ENCODE data around the gene GHRH. TPM values are rescaled to one million over a fixed set of nuclear protein-coding genes. Genes with fewer than 3 reads are reported as not detected.

GHRH gene
- total RNA-seq, 1 experiment from 2014 or later: not detected

DNA sequence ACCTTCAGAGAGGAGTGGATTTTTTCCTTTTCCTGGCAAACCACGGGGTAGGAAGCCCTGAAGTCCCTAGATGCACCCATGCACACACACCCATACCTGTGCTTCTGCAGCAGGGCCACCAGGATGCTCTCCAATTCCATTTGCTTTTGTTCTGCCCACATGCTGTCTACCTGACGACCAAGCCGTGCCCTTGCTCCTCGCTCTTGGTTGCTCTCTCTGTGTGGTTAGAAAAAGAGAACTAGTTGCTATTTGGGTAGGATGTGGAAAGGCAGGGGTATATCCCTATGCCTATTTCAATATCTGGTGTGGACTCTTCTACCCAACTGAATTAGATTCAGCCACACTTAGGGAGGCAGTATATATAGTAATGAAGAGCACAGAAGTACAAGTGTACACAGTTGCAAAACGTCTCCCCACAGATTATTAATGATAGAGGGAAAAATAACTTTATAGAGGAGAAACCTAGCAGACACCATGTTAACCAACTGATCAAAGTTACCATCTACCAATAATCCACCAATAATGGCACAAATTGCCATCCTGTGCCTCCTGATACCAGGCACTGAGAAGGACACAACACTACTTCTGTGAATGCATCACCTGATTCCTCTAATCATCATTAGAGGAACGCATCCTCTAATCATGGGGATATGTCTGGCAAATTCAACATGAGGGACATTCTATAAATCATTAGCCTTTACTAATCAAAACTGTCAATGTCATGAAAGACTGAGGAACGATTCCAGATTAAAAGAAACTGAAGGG is 7.3 kb downstream of the GHRH start:
- no peak overlapping the region for H3K27ac ChIP-seq (ENCODE audit: low read length)
- no peaks in the 10 kb centered on the region for H3K36me3 ChIP-seq (ENCODE audit: insufficient read depth, low read length)
- no peaks in the 10 kb centered on the region for H3K79me2 ChIP-seq (ENCODE audit: low read length)
- H3K4me1 ChIP-seq (ENCODE audit: low read length): no peaks in the 10 kb centered on the region
- no peak overlapping the region for H3K4me2 ChIP-seq (ENCODE audit: low read depth, low read length, poor library complexity, severe bottlenecking)
- DNase-seq: no peak
- no peaks in the 10 kb centered on the region for H3K27me3 ChIP-seq (ENCODE audit: low read length)
- no peaks in the 10 kb centered on the region for H3K9me2 ChIP-seq (replicated peaks; ENCODE audit: insufficient read depth, low read length)
- H2AFZ ChIP-seq (ENCODE audit: low read length): no peak overlapping the region
- no peak overlapping the region for H3K4me3 ChIP-seq (ENCODE audit: low read length)
- H4K20me1 ChIP-seq (ENCODE audit: insufficient read depth, low read depth, low read length): no peaks in the 10 kb centered on the region
- no peaks in the 10 kb centered on the region for H3K9me3 ChIP-seq (ENCODE audit: low read length)
- no peak overlapping the region for H3K9ac ChIP-seq (ENCODE audit: low read length)

DNA sequence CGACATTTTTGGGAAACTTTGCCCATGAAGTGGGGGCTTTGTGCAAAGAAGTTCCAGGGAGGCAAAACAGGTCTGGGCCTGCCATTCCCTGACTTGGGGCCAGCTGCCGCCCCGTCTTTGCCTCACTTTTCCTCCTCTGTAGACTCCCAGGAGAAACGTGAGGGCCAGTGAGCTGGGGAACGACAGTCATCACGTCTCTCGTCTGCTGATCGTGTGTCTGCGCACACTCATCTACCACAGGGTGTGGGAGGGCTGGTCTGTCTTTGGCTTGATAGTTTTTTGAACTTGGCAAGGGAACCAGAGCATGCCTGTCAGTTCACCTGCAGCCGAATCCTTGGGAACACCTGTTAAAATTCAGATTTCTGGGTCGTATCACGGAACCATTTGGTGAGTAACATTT is 8.5 kb downstream of the GHRH start:
- no peak for DNase-seq

DNA sequence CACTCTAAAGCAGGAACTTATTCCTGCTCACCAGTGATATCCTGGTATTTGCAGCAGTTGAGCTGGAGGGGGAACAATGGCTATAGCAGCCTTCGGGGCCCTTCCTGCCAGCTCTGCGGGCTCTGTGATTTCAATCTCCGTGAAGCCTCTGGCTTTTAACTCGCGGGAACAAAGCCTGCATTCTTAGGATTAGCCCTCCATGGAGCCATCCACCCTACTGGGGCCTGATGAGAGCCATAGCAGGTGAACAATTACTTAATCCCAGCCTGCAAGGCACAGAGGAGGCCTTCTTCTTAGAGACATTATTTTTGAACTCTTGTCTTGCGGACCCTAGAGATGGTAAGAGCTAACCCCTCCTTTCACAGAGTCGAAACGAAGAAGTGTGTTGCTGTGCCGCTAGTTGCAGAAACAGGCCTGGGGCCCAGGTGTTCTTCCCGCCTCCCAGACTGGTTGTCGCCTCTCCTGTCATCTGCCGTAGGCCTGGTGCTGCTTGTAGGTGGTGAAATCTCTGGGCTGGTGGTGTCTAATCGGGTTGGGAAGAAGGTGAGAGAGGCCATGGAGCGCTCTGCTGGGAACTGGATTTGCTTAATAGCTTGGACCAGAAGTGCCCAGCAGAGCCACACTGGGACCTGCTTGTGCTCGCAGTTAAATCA is 9.7 kb downstream of the GHRH start:
- Histone ChIP-seq H3K9ac (ENCODE audit: low read length) (no peak overlapping the region), H3K9me3 (ENCODE audit: low read length) (no peaks in the 10 kb centered on the region)

More for the DNA sequence above, 8.5 kb downstream of the GHRH start:
- no peaks in the 10 kb centered on the region for H3K9me2 ChIP-seq (replicated peaks; ENCODE audit: insufficient read depth, low read length)
- no peak overlapping the region for H3K9ac ChIP-seq (ENCODE audit: low read length)
- H3K4me2 ChIP-seq (ENCODE audit: low read depth, low read length, poor library complexity, severe bottlenecking): no peak overlapping the region
- H3K4me3 ChIP-seq (ENCODE audit: low read length): no peak overlapping the region
- H3K9me3 ChIP-seq (ENCODE audit: low read length): no peaks in the 10 kb centered on the region
- H3K27me3 ChIP-seq (ENCODE audit: low read length): no peaks in the 10 kb centered on the region
- H3K4me1 ChIP-seq (ENCODE audit: low read length): no peaks in the 10 kb centered on the region
- no peaks in the 10 kb centered on the region for H4K20me1 ChIP-seq (ENCODE audit: insufficient read depth, low read depth, low read length)
- H2AFZ ChIP-seq (ENCODE audit: low read length): no peak overlapping the region
- no peaks in the 10 kb centered on the region for H3K36me3 ChIP-seq (ENCODE audit: insufficient read depth, low read length)
- H3K79me2 ChIP-seq (ENCODE audit: low read length): no peaks in the 10 kb centered on the region
- no peak overlapping the region for H3K27ac ChIP-seq (ENCODE audit: low read length)

DNA sequence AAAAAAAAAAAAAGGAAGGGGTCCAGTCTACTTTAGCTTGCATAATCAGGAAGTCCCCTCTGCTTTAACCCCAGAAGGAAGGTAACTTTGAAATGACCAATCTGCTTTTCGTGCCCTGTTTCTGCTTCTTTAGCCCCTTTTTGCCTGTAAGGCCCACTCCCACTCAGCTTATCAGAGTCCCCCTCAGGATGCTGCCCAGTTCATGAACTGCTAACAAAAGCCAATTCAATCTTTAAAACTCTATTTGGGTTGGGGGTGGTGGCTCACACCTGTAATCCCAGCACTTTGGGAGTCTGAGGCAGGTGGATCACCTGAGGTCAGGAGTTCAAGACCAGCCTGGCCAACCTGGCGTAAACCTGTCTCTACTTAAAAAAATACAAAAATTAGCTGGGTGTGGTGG is 12.3 kb downstream of the GHRH start:
- no peaks in the 10 kb centered on the region for H3K9me2 ChIP-seq (replicated peaks; ENCODE audit: insufficient read depth, low read length)
- no peaks in the 10 kb centered on the region for H3K9me3 ChIP-seq (ENCODE audit: low read length)
- H3K36me3 ChIP-seq (ENCODE audit: insufficient read depth, low read length): no peaks in the 10 kb centered on the region
- H3K4me2 ChIP-seq (ENCODE audit: low read depth, low read length, poor library complexity, severe bottlenecking): no peak overlapping the region
- no peaks in the 10 kb centered on the region for H3K27me3 ChIP-seq (ENCODE audit: low read length)
- no peak overlapping the region for H3K4me3 ChIP-seq (ENCODE audit: low read length)
- no peak overlapping the region for H3K27ac ChIP-seq (ENCODE audit: low read length)
- H3K79me2 ChIP-seq (ENCODE audit: low read length): no peaks in the 10 kb centered on the region
- H3K4me1 ChIP-seq (ENCODE audit: low read length): no peaks in the 10 kb centered on the region
- no peak overlapping the region for H3K9ac ChIP-seq (ENCODE audit: low read length)
- no peaks in the 10 kb centered on the region for H4K20me1 ChIP-seq (ENCODE audit: insufficient read depth, low read depth, low read length)
- H2AFZ ChIP-seq (ENCODE audit: low read length): no peak overlapping the region
- no peak for DNase-seq

More for the DNA sequence above, 9.7 kb downstream of the GHRH start:
- Histone ChIP-seq H3K4me2 (ENCODE audit: low read depth, low read length, poor library complexity, severe bottlenecking) (no peak overlapping the region), H3K9me2 (replicated peaks; ENCODE audit: insufficient read depth, low read length) (no peaks in the 10 kb centered on the region), H4K20me1 (ENCODE audit: insufficient read depth, low read depth, low read length) (no peaks in the 10 kb centered on the region), H3K36me3 (ENCODE audit: insufficient read depth, low read length) (no peaks in the 10 kb centered on the region), H3K27ac (ENCODE audit: low read length) (no peak overlapping the region), H3K27me3 (ENCODE audit: low read length) (no peaks in the 10 kb centered on the region), H3K4me1 (ENCODE audit: low read length) (no peaks in the 10 kb centered on the region), H3K4me3 (ENCODE audit: low read length) (no peak overlapping the region), H3K79me2 (ENCODE audit: low read length) (no peaks in the 10 kb centered on the region), H2AFZ (ENCODE audit: low read length) (no peak overlapping the region)
- no peak for DNase-seq

DNA sequence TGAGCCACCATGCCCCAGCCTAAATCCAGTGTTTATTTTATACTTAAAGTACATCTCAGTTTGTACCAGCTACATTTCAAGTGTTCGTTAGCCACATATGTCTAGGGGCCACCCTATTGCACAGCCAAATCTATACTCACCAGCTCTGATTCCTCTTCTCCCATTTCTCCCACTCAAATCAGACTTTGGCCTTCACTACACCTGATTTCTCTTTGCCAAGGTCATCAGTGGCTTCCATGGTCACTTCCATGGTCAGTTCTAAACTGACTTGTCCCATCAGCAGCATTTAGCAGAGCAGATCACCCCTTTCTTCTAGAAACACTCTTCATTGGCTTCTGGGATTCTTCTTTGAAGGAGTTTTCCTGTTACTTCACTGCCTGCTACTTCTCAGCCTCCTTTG is 14.1 kb downstream of the GHRH start:
- H3K36me3 ChIP-seq (ENCODE audit: insufficient read depth, low read length): peaks cover 4% of the 10 kb centered on the region; the same call in 1 of the 2 replicates
- no peak overlapping the region for H3K27ac ChIP-seq (ENCODE audit: low read length)
- no peak overlapping the region for H3K4me2 ChIP-seq (ENCODE audit: low read depth, low read length, poor library complexity, severe bottlenecking)
- H3K9ac ChIP-seq (ENCODE audit: low read length): no peak overlapping the region
- no peaks in the 10 kb centered on the region for H3K4me1 ChIP-seq (ENCODE audit: low read length)
- DNase-seq: no peak
- no peaks in the 10 kb centered on the region for H3K27me3 ChIP-seq (ENCODE audit: low read length)
- no peaks in the 10 kb centered on the region for H3K79me2 ChIP-seq (ENCODE audit: low read length)
- no peak overlapping the region for H3K4me3 ChIP-seq (ENCODE audit: low read length)
- H2AFZ ChIP-seq (ENCODE audit: low read length): no peak overlapping the region
- H3K9me2 ChIP-seq (replicated peaks; ENCODE audit: insufficient read depth, low read length): no peaks in the 10 kb centered on the region
- no peaks in the 10 kb centered on the region for H3K9me3 ChIP-seq (ENCODE audit: low read length)
- no peaks in the 10 kb centered on the region for H4K20me1 ChIP-seq (ENCODE audit: insufficient read depth, low read depth, low read length)

DNA sequence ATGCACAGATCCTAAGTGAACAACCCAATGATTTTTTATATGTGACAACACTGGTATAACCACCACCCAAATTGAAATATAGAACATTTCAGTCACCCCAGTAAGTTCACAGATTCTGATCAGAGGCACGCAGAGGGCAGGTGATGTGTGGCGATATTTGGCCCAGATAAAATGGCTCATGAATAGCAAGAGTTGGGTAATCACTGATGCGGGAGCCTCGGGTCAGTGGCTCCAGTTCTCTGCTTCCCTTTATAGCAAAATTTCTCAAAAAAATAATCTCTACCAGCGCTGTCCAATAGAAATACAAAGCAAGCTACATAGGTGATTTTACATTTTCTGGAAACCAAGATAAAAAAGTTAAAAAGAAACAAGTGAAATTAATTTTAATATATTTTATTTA is 14.9 kb downstream of the GHRH start:
- Histone ChIP-seq H4K20me1 (ENCODE audit: insufficient read depth, low read depth, low read length) (no peaks in the 10 kb centered on the region), H3K4me2 (ENCODE audit: low read depth, low read length, poor library complexity, severe bottlenecking) (no peak overlapping the region), H2AFZ (ENCODE audit: low read length) (no peak overlapping the region), H3K9me3 (ENCODE audit: low read length) (no peaks in the 10 kb centered on the region), H3K79me2 (ENCODE audit: low read length) (no peaks in the 10 kb centered on the region), H3K9ac (ENCODE audit: low read length) (no peak overlapping the region), H3K27ac (ENCODE audit: low read length) (no peak overlapping the region), H3K4me3 (ENCODE audit: low read length) (no peak overlapping the region), H3K36me3 (ENCODE audit: insufficient read depth, low read length) (peaks cover 11% of the 10 kb centered on the region; the same call in 1 of the 2 replicates), H3K9me2 (replicated peaks; ENCODE audit: insufficient read depth, low read length) (no peaks in the 10 kb centered on the region), H3K4me1 (ENCODE audit: low read length) (no peaks in the 10 kb centered on the region), H3K27me3 (ENCODE audit: low read length) (no peaks in the 10 kb centered on the region)
- DNase-seq: no peak

DNA sequence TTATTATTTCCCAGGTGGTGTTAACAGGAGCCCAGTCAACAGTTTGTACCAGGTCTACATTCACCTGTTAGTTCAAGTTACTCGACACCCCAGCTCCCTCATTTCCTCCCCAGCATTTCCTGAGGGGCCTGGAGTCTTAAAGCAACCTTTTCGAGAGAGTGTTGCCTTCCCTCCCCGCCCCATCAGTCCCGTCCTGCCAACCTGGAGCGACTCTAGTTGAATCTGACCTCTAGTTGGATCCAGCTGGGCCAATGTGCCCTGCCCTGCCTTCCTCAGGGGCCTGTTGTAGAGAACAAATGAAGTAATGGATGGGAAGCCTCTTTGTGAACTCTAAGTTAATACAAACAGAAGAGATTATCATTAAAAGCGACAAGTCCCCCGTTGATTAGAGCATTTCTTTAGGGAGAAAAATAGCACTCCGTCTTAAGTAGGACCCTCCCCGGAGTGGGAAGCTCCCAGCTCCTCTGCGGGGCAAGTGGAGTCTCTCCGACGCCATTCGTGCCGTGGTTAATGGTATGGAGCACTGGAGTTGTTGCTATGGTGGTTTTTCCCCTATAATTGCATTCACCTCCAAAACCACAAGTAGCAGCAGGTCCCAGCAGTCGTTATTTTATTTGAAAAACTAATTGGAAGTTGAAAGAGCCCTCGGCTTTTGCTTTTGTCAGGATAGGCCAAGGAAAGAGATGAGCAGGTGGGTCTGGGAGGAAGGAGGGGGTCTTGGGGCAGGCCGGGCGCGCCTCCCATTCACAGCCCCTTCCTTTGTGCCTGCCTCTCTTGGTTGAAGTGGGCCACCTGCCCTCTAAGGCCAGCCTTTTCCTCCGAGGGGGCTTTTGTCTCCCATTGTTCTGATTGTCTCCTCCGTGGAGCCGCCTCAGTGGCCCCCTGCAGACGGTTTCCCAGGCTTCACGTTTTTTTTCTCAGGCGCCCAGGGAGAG is 16.1 kb downstream of the GHRH start:
- Histone ChIP-seq H3K9ac (ENCODE audit: low read length) (no peak overlapping the region), H3K27me3 (ENCODE audit: low read length) (no peaks in the 10 kb centered on the region), H3K4me3 (ENCODE audit: low read length) (no peak overlapping the region), H3K79me2 (ENCODE audit: low read length) (no peaks in the 10 kb centered on the region), H3K9me3 (ENCODE audit: low read length) (no peaks in the 10 kb centered on the region), H3K9me2 (replicated peaks; ENCODE audit: insufficient read depth, low read length) (no peaks in the 10 kb centered on the region), H2AFZ (ENCODE audit: low read length) (no peak overlapping the region), H3K36me3 (ENCODE audit: insufficient read depth, low read length) (peaks cover 21% of the 10 kb centered on the region; the same call in 1 of the 2 replicates), H3K4me1 (ENCODE audit: low read length) (no peaks in the 10 kb centered on the region), H3K4me2 (ENCODE audit: low read depth, low read length, poor library complexity, severe bottlenecking) (no peak overlapping the region), H4K20me1 (ENCODE audit: insufficient read depth, low read depth, low read length) (no peaks in the 10 kb centered on the region), H3K27ac (ENCODE audit: low read length) (no peak overlapping the region)
- DNase-seq: no peak

DNA sequence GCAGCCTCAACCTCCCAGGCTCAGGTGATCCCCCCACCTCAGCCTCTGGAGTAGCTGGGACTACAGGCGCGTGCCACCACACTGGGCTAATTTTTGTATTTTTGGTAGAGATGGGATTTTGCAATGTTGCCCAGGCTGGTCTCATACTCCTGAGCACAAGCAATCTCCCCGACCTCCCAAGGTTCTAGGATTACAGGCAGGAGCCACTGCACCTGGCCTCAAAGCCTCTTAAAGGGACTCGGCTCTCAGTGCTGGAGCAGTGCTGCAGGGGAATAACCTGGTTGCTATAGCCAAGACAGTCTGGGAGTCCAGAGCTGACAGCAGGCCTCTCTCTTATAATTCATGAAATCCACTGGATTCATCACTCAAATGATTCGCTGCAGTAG is 17.0 kb downstream of the GHRH start:
- Histone ChIP-seq H3K79me2 (ENCODE audit: low read length) (no peaks in the 10 kb centered on the region), H3K9me2 (replicated peaks; ENCODE audit: insufficient read depth, low read length) (no peaks in the 10 kb centered on the region), H3K4me1 (ENCODE audit: low read length) (no peaks in the 10 kb centered on the region), H4K20me1 (ENCODE audit: insufficient read depth, low read depth, low read length) (no peaks in the 10 kb centered on the region), H3K27ac (ENCODE audit: low read length) (no peak overlapping the region), H3K27me3 (ENCODE audit: low read length) (no peaks in the 10 kb centered on the region), H3K36me3 (ENCODE audit: insufficient read depth, low read length) (peaks cover 28% of the 10 kb centered on the region; the same call in 1 of the 2 replicates), H3K9ac (ENCODE audit: low read length) (no peak overlapping the region), H3K4me2 (ENCODE audit: low read depth, low read length, poor library complexity, severe bottlenecking) (no peak overlapping the region), H3K9me3 (ENCODE audit: low read length) (no peaks in the 10 kb centered on the region), H3K4me3 (ENCODE audit: low read length) (no peak overlapping the region), H2AFZ (ENCODE audit: low read length) (no peak overlapping the region)
- DNase-seq: no peak
